MM.1S (cell line): ENCODE results near the gene IL1RAPL1.

ENCODE experiments used
- DNase-seq: peaks from one replicate; pipeline ENCODE4 v3.0.0-alpha.2; 2015
- H2AFZ ChIP-seq: fragments of 300-600 bp; sonication (generic); 2 replicates; pipeline ENCODE4 v1.6.0; 2016; ENCODE audit warnings: antibody characterized with exemption, low read length
- H3F3A ChIP-seq: fragments of 300-600 bp; sonication (generic); 2 replicates; pipeline ENCODE4 v1.6.1; 2016; ENCODE audit warnings: mild to moderate bottlenecking, antibody characterized with exemption, low read length, moderate library complexity, mixed read lengths; ENCODE audit not compliant: insufficient read depth
- H3K27ac ChIP-seq: fragments of 300-600 bp; sonication (generic); 2 replicates; pipeline ENCODE4 v1.5.1; 2016; ENCODE audit warnings: mild to moderate bottlenecking, low read length
- H3K27me3 ChIP-seq: fragments of 300-600 bp; sonication (generic); replicated peaks from 2 replicates; pipeline ENCODE4 v1.6.0; 2016; ENCODE audit warnings: low read length; ENCODE audit not compliant: insufficient read depth
- H3K36me3 ChIP-seq: fragments of 300-600 bp; sonication (generic); replicated peaks from 2 replicates; pipeline ENCODE4 v1.6.1; 2016; ENCODE audit warnings: mild to moderate bottlenecking, low read length, mixed read lengths; ENCODE audit not compliant: insufficient read depth
- H3K4me1 ChIP-seq: fragments of 300-600 bp; sonication (generic); 2 replicates; pipeline ENCODE4 v1.6.1; 2016; ENCODE audit warnings: low read length, mixed read lengths
- H3K4me2 ChIP-seq: fragments of 300-600 bp; sonication (generic); 2 replicates; pipeline ENCODE4 v1.6.0; 2016; ENCODE audit warnings: low read depth, low read length
- H3K4me3 ChIP-seq: fragments of 300-600 bp; sonication (generic); 2 replicates; pipeline ENCODE4 v1.5.1; 2016; ENCODE audit warnings: low read length, mixed read lengths
- H3K79me2 ChIP-seq: fragments of 300-600 bp; sonication (generic); 2 replicates; pipeline ENCODE4 v1.6.1; 2016; ENCODE audit warnings: mixed run types, low read length, mixed read lengths
- H3K9ac ChIP-seq: fragments of 300-600 bp; sonication (generic); 2 replicates; pipeline ENCODE4 v1.6.1; 2016; ENCODE audit warnings: low read length, mixed read lengths
- H3K9me2 ChIP-seq: fragments of 300-600 bp; sonication (generic); replicated peaks from 2 replicates; pipeline ENCODE4 v1.6.1; 2016; ENCODE audit warnings: mild to moderate bottlenecking, low read length, mixed read lengths; ENCODE audit not compliant: insufficient read depth
- H3K9me3 ChIP-seq: fragments of 300-600 bp; sonication (generic); replicated peaks from 2 replicates; pipeline ENCODE4 v1.6.1; 2016; ENCODE audit warnings: mild to moderate bottlenecking, low read length, mixed read lengths; ENCODE audit not compliant: insufficient read depth
- H4K20me1 ChIP-seq: fragments of 300-600 bp; sonication (generic); 2 replicates; pipeline ENCODE4 v1.6.1; 2016; ENCODE audit warnings: mild to moderate bottlenecking, low read length, moderate library complexity, mixed read lengths; ENCODE audit not compliant: insufficient read depth
- CTCF ChIP-seq: fragments of 300-600 bp; sonication (generic); IDR thresholded peaks from 2 replicates; pipeline ENCODE4 v1.5.1; 2016; ENCODE audit warnings: antibody characterized with exemption, low read length, mixed read lengths
- EZH2 ChIP-seq: fragments of 300-600 bp; sonication (generic); optimal IDR thresholded peaks from 2 replicates; pipeline ENCODE3; 2017; ENCODE audit warnings: low read depth, mild to moderate bottlenecking, antibody characterized with exemption, low read length, mixed read lengths
- EZH2phosphoT487 ChIP-seq: fragments of 300-600 bp; sonication (generic); IDR thresholded peaks from 2 replicates; pipeline ENCODE4 v1.6.1; 2018; ENCODE audit warnings: antibody characterized with exemption, low read length

The IL1RAPL1 gene

GRCh38 chrX:28550331-28550872 lies 36.8 kb upstream of the IL1RAPL1 start:
- H3K36me3 ChIP-seq, result no peaks in the 10 kb centered on the region
- no peak overlapping the region for H2AFZ ChIP-seq
- H3K4me3 ChIP-seq, result no peak overlapping the region
- no peak overlapping the region for H3K27ac ChIP-seq
- no peak overlapping the region for H3K4me2 ChIP-seq
- H3K9me2 ChIP-seq, result no peaks in the 10 kb centered on the region
- no peaks in the 10 kb centered on the region for H4K20me1 ChIP-seq
- H3F3A ChIP-seq, result no peaks in the 10 kb centered on the region
- H3K4me1 ChIP-seq, result no peaks in the 10 kb centered on the region
- no peaks in the 10 kb centered on the region for H3K9me3 ChIP-seq
- no peaks in the 10 kb centered on the region for H3K79me2 ChIP-seq
- DNase-seq, result no peak
- no peak overlapping the region for H3K9ac ChIP-seq
- H3K27me3 ChIP-seq, result no peaks in the 10 kb centered on the region
- no peak for TF ChIP-seq EZH2
- TF ChIP-seq CTCF, result no peak
- no peak for TF ChIP-seq EZH2phosphoT487

- no peak for DNase-seq
- Histone ChIP-seq H3K27me3 (no peaks in the 10 kb centered on the region), H3F3A (no peaks in the 10 kb centered on the region), H3K4me2 (no peak overlapping the region), H3K4me1 (no peaks in the 10 kb centered on the region), H3K9ac (no peak overlapping the region), H4K20me1 (no peaks in the 10 kb centered on the region), H3K36me3 (no peaks in the 10 kb centered on the region), H2AFZ (no peak overlapping the region), H3K9me3 (no peaks in the 10 kb centered on the region), H3K27ac (no peak overlapping the region), H3K9me2 (no peaks in the 10 kb centered on the region), H3K79me2 (no peaks in the 10 kb centered on the region), H3K4me3 (no peak overlapping the region)
- TF ChIP-seq EZH2phosphoT487 (no peak), EZH2 (no peak), CTCF (no peak)
These were observed 34.9 kb upstream of the IL1RAPL1 start for GRCh38 chrX:28552322-28552721.

- DNase-seq, result no peak
- H3K9me2 ChIP-seq, result no peaks in the 10 kb centered on the region
- TF ChIP-seq CTCF, result no peak
- no peak for TF ChIP-seq EZH2phosphoT487
- no peak for TF ChIP-seq EZH2
- H3F3A ChIP-seq, result no peaks in the 10 kb centered on the region
- no peaks in the 10 kb centered on the region for H3K36me3 ChIP-seq
- no peak overlapping the region for H3K9ac ChIP-seq
- no peak overlapping the region for H3K27ac ChIP-seq
- no peaks in the 10 kb centered on the region for H3K79me2 ChIP-seq
- H3K27me3 ChIP-seq, result no peaks in the 10 kb centered on the region
- H4K20me1 ChIP-seq, result no peaks in the 10 kb centered on the region
- no peak overlapping the region for H2AFZ ChIP-seq
- H3K4me2 ChIP-seq, result no peak overlapping the region
- H3K9me3 ChIP-seq, result no peaks in the 10 kb centered on the region
- H3K4me3 ChIP-seq, result no peak overlapping the region
- H3K4me1 ChIP-seq, result no peaks in the 10 kb centered on the region
These were observed 34.1 kb upstream of the IL1RAPL1 start for GRCh38 chrX:28552882-28553829.
